Measurements from ENCODE around the gene FGGY. TPM values are rescaled to one million over a fixed set of nuclear protein-coding genes. Genes with fewer than 3 reads are reported as not detected.

The FGGY gene
- total and polyA plus RNA-seq, 11 donors, result 7.2 to 42.9 (median 32.0) TPM

DNA sequence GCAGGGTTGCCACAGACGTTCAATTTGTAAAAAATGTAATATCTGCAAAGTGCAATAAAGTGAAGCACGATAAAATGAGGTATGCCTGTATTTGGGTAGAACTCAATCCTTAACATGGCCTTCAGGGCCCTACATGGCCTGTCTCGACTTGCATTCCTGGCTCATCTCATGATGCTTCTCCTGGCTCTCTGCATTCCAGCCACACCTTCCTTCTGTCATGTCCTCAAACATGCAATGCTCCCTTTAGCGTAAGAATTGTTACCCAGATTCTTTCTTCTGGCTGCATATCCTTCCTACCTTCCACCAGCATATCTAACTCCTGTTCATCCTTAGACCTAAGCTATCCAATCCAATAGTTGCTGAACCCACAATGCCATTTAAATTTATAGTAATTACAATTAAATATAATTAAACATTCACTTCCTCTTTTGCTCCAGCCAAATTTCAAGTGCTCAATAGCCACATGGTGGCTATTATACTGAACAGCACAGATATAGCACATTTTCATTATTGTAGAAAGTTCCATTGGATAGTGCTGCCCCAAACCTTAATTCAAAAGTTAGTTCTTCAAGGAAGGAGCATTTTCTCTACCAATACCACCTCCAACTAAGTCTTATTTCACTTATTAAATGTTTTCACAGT is 32.6 kb downstream of the FGGY start:
- 94 to 98% (median 97%) methylated on average over 4 of the region's 4 CpGs for WGBS, 4 donors
- DNase-seq (no peak), ATAC-seq (no peak)
- Histone ChIP-seq H3K9me3 (peaks cover 0 to 3% (median 0%) of the 10 kb centered on the region in 12 donors), H3K4me3 (no peak overlapping the region), H3K4me1 (peaks cover 0 to 9% (median 0%) of the 10 kb centered on the region in 12 donors), H3K27ac (no peak overlapping the region), H3K36me3 (peaks cover 0 to 6% (median 0%) of the 10 kb centered on the region in 9 donors), H3K27me3 (no peaks in the 10 kb centered on the region)
- TF ChIP-seq CTCF (IDR thresholded peaks at IDR 0.05) (no peak), POLR2A (IDR thresholded peaks at IDR 0.05) (no peak)
- intact Hi-C loops (cut with DNase I), result no loop called here

DNA sequence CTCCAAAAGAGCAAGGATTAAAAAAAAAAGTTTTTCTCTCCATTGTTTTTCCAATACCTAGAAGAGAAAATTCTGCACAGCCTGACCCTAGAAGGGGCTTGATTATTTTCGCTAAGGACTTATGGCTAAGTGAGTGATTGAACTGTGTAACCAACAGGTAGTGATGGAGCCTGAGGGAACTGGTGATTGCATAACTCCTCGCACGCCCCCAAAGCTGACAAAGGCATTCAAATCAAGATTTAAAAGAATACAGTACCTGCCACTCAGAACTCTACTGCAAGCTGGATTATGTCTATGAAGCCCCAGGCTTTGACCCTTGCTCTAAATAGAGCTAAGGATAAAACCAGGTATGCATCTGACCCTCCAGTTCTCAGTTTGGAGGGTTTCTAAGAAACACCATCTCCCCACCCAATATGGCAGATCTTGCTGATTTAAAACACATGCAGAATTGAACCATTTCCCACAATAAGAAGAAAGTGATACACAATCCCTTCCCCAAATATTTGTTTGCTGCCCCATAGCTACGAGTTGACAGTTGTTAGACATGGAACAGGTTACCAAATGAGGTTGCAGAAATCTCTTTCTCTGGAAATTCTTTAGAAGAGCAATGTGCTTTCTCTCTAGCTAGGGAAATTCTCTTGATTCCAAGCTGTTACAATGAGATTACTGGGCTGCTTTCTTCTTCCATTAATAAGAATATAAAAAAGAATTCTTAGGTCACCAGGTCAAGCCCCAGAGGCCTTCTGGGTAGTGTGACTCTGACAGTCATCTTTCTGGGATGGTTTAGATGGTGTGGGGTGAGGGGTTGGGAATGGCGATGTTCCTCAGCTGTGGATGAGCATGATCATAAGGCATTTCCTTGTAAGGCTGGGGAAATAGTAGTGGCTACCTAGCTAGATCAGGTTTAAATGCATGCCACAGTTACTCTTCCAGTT is 35.1 kb downstream of the FGGY start:
- ATAC-seq (no peak), DNase-seq (no peak)
- Histone ChIP-seq H3K4me3 (no peak overlapping the region), H3K27me3 (no peaks in the 10 kb centered on the region), H3K9me3 (no peaks in the 10 kb centered on the region), H3K4me1 (peaks cover 0 to 9% (median 0%) of the 10 kb centered on the region in 12 donors), H3K27ac (no peak overlapping the region), H3K36me3 (no peaks in the 10 kb centered on the region)
- WGBS, 4 donors, result 89 to 94% (median 93%) methylated on average over 5 of the region's 5 CpGs
- intact Hi-C loops (cut with DNase I), result no loop called here
- TF ChIP-seq CTCF (IDR thresholded peaks at IDR 0.05) (no peak), POLR2A (IDR thresholded peaks at IDR 0.05) (no peak)

- DNase-seq (no peak), ATAC-seq (no peak)
- no peaks in the 10 kb centered on the region for H3K27me3 ChIP-seq
- H3K27ac ChIP-seq, result no peak overlapping the region
- H3K9me3 ChIP-seq, result no peaks in the 10 kb centered on the region
- intact Hi-C loops (cut with DNase I), result no loop called here
- H3K36me3 ChIP-seq, result no peaks in the 10 kb centered on the region
- peaks cover 0 to 9% (median 0%) of the 10 kb centered on the region in 12 donors for H3K4me1 ChIP-seq
- TF ChIP-seq POLR2A (IDR thresholded peaks at IDR 0.05), result no peak
- TF ChIP-seq CTCF (IDR thresholded peaks at IDR 0.05), result no peak
- H3K4me3 ChIP-seq, result no peak overlapping the region
These were observed 36.1 kb downstream of the FGGY start for GRCh38 chr1:59332983-59333382.

DNA sequence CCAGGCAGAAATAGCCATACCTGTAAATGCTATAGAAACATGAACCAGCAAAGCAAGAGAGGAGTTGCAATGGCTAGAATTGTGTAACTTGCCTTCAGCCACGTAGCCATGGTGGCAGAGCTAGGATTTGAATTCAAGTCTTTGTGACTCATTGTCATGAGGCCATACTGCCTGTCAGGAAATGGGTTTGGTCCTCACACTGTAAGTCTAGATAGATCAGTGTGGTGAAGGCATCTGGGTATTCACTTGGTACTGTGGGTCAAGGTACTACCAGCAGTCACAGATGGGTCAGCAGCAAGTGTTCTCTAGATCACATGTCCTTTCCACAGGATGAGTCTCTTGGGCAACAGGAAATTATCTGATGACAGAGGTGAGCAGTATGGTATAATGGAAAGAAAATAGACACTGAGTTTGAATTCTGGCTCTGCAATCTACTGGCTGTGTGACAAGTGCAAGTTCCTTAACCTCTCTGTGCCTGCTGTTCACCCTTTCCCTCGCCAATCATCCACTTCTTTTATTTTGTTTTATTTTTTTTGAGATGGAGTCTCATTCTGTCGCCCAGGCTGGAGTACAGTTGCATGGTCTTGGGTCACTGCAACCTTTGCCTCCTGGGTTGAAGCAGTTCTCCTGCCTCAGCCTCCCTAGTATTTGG is 36.9 kb downstream of the FGGY start:
- Histone ChIP-seq H3K9me3 (no peaks in the 10 kb centered on the region), H3K36me3 (no peaks in the 10 kb centered on the region), H3K27ac (no peak overlapping the region), H3K4me3 (no peak overlapping the region), H3K4me1 (peaks cover 0 to 9% (median 0%) of the 10 kb centered on the region in 12 donors), H3K27me3 (no peaks in the 10 kb centered on the region)
- 83 to 96% (median 93%) methylated on average over 3 of the region's 3 CpGs for WGBS, 4 donors
- DNase-seq (no peak), ATAC-seq (no peak)
- intact Hi-C loops (cut with DNase I), result no loop called here
- TF ChIP-seq CTCF (IDR thresholded peaks at IDR 0.05) (no peak), POLR2A (IDR thresholded peaks at IDR 0.05) (no peak)
